Measurements from ENCODE around the gene CTNNA3.

CTNNA3 gene

GRCh38 chr10:66654861-66655260, 1041.1 kb downstream of the CTNNA3 start:
- no peak for DNase-seq (ENCODE audit: low read depth in 2 of 2)

- DNase-seq (ENCODE audit: low read depth in 2 of 2): no peak
Observed at GRCh38 chr10:66651308-66652082, 1044.5 kb downstream of the CTNNA3 start.

- DNase-seq (ENCODE audit: low read depth in 2 of 2): no peak
Observed at GRCh38 chr10:66649626-66650025, 1046.4 kb downstream of the CTNNA3 start.

- no peak for DNase-seq (ENCODE audit: low read depth in 2 of 2)
Observed at GRCh38 chr10:66642217-66642616, 1053.8 kb downstream of the CTNNA3 start.

- DNase-seq (ENCODE audit: low read depth in 2 of 2): no peak
Observed at GRCh38 chr10:66639371-66639770, 1056.6 kb downstream of the CTNNA3 start.

- no peak for DNase-seq (ENCODE audit: low read depth in 2 of 2)
Observed at GRCh38 chr10:66637273-66638036, 1058.5 kb downstream of the CTNNA3 start.

GRCh38 chr10:66629996-66630395, 1066.0 kb downstream of the CTNNA3 start:
- DNase-seq (ENCODE audit: low read depth in 2 of 2): no peak

GRCh38 chr10:66627156-66627555, 1068.8 kb downstream of the CTNNA3 start:
- no peak for DNase-seq (ENCODE audit: low read depth in 2 of 2)

- DNase-seq (ENCODE audit: low read depth in 2 of 2): no peak
Observed at GRCh38 chr10:66625709-66626590, 1070.0 kb downstream of the CTNNA3 start.

- no peak for DNase-seq (ENCODE audit: low read depth in 2 of 2)
Observed at GRCh38 chr10:66622050-66622449, 1073.9 kb downstream of the CTNNA3 start.

GRCh38 chr10:66604195-66604594, 1091.8 kb downstream of the CTNNA3 start:
- DNase-seq (ENCODE audit: low read depth in 2 of 2): no peak

- DNase-seq (ENCODE audit: low read depth in 2 of 2): no peak
Observed at GRCh38 chr10:66591865-66592264, 1104.1 kb downstream of the CTNNA3 start.

GRCh38 chr10:66587680-66588050, 1108.3 kb downstream of the CTNNA3 start:
- DNase-seq (ENCODE audit: low read depth in 2 of 2): no peak

- no peak for DNase-seq (ENCODE audit: low read depth in 2 of 2)
Observed at GRCh38 chr10:66586897-66587679, 1108.9 kb downstream of the CTNNA3 start.

- no peak for DNase-seq (ENCODE audit: low read depth in 2 of 2)
Observed at GRCh38 chr10:66586073-66586472, 1109.9 kb downstream of the CTNNA3 start.

GRCh38 chr10:66575251-66575855, 1120.6 kb downstream of the CTNNA3 start:
- DNase-seq (ENCODE audit: low read depth in 2 of 2): no peak

GRCh38 chr10:66572700-66573099, 1123.3 kb downstream of the CTNNA3 start:
- DNase-seq (ENCODE audit: low read depth in 2 of 2): no peak

GRCh38 chr10:66565999-66566398, 1130.0 kb downstream of the CTNNA3 start:
- DNase-seq (ENCODE audit: low read depth in 2 of 2): no peak

- no peak for DNase-seq (ENCODE audit: low read depth in 2 of 2)
Observed at GRCh38 chr10:66564287-66564686, 1131.7 kb downstream of the CTNNA3 start.

- DNase-seq (ENCODE audit: low read depth in 2 of 2): no peak
Observed at GRCh38 chr10:66555061-66555460, 1140.9 kb downstream of the CTNNA3 start.

- DNase-seq (ENCODE audit: low read depth in 2 of 2): no peak
Observed at GRCh38 chr10:66552331-66552730, 1143.7 kb downstream of the CTNNA3 start.
